Measurements from ENCODE around the gene CKAP5.

The CKAP5 gene

GRCh38 chr11:46877580-46877979 lies 31.5 kb upstream of the CKAP5 start:
- no peak for TF ChIP-seq CTCF (IDR thresholded peaks at IDR 0.05; ENCODE audit: low read depth, low read length)
- H3K4me3 ChIP-seq (replicated peaks in 1 of 2; ENCODE audit: low read depth in 2 of 2, low read length in 2 of 2), result no peak overlapping the region
- DNase-seq (ENCODE audit: low read depth in 2 of 2), result no peak

- H3K4me3 ChIP-seq (replicated peaks in 1 of 2; ENCODE audit: low read depth in 2 of 2, low read length in 2 of 2), result no peak overlapping the region
- TF ChIP-seq CTCF (IDR thresholded peaks at IDR 0.05; ENCODE audit: low read depth, low read length), result no peak
- DNase-seq (ENCODE audit: low read depth in 2 of 2), result no peak
Observed at GRCh38 chr11:46876471-46876870, 30.4 kb upstream of the CKAP5 start.

GRCh38 chr11:46874586-46874985 lies 28.5 kb upstream of the CKAP5 start:
- H3K4me3 ChIP-seq (replicated peaks in 1 of 2; ENCODE audit: low read depth in 2 of 2, low read length in 2 of 2), result no peak overlapping the region
- no peak for TF ChIP-seq CTCF (IDR thresholded peaks at IDR 0.05; ENCODE audit: low read depth, low read length)
- no peak for DNase-seq (ENCODE audit: low read depth in 2 of 2)

- DNase-seq (ENCODE audit: low read depth in 2 of 2), result no peak
- TF ChIP-seq CTCF (IDR thresholded peaks at IDR 0.05; ENCODE audit: low read depth, low read length), result no peak
- no peak overlapping the region for H3K4me3 ChIP-seq (replicated peaks in 1 of 2; ENCODE audit: low read depth in 2 of 2, low read length in 2 of 2)
Observed at GRCh38 chr11:46868912-46869311, 22.8 kb upstream of the CKAP5 start.

GRCh38 chr11:46865340-46865739 lies 19.3 kb upstream of the CKAP5 start:
- peak; percentile 75 to 76 for DNase-seq (ENCODE audit: low read depth in 2 of 2)
- no peak overlapping the region for H3K4me3 ChIP-seq (replicated peaks in 1 of 2; ENCODE audit: low read depth in 2 of 2, low read length in 2 of 2)
- TF ChIP-seq CTCF (IDR thresholded peaks at IDR 0.05; ENCODE audit: low read depth, low read length), result no peak

GRCh38 chr11:46860218-46860617 lies 14.1 kb upstream of the CKAP5 start:
- DNase-seq (ENCODE audit: low read depth in 2 of 2), result no peak
- H3K4me3 ChIP-seq (replicated peaks in 1 of 2; ENCODE audit: low read depth in 2 of 2, low read length in 2 of 2), result no peak overlapping the region
- no peak for TF ChIP-seq CTCF (IDR thresholded peaks at IDR 0.05; ENCODE audit: low read depth, low read length)

- no peak overlapping the region for H3K4me3 ChIP-seq (replicated peaks in 1 of 2; ENCODE audit: low read depth in 2 of 2, low read length in 2 of 2)
- no peak for TF ChIP-seq CTCF (IDR thresholded peaks at IDR 0.05; ENCODE audit: low read depth, low read length)
- no peak for DNase-seq (ENCODE audit: low read depth in 2 of 2)
Observed at GRCh38 chr11:46858920-46859546, 13.0 kb upstream of the CKAP5 start.
